Activated CD4-positive, CD25-positive, alpha-beta regulatory T cell treated with anti-CD3 and anti-CD28 coated beads, Interleukin-2, amount 50 U/mL, for 72 hours (primary cell): Measurements from ENCODE around the gene GOLGA6L9.
"Not testable (repeated sequence)": the region's sequence is repeated elsewhere in the genome, so short reads cannot be mapped to it uniquely, and the experiment has no call there.

Source experiments
- DNase-seq: peaks from one replicate; pipeline ENCODE4 v3.0.0; 2021

GOLGA6L9 gene

DNA sequence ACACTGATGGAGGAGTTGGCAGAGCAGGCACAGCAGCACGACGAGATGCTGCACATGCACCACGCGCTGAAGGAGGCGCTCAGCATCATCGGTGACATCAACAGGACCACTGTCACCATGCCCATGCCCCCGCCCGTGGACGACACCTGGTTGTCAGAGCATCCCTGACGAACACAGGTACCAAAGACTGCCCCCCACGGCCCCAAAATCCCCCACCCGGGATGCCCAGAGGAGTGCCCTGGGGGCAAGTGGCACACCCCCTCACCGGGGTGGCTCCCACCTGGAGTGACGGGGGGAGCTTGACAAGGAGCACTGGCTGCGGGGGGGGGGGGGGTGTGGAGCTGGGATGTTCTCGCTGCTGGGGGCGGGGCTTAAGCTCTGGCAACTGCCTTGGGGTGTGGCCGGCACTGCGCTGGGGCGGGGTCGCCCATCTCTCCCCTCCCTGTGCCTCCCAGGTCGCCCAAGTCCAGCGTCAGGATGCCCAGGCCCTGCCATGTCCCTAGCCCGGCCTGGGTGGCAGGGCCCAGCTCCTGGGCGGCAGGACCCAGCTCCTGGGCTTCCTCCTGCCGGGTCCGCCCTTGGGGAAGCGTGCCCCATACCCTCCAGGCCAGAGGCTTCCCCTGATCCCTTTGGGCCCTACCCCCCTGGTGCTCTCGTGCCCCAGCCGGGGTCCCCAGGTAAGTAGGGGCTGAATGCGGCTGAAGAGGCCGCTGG is 42.8 kb downstream of the GOLGA6L9 start:
- DNase-seq, result not testable (repeated sequence)

DNA sequence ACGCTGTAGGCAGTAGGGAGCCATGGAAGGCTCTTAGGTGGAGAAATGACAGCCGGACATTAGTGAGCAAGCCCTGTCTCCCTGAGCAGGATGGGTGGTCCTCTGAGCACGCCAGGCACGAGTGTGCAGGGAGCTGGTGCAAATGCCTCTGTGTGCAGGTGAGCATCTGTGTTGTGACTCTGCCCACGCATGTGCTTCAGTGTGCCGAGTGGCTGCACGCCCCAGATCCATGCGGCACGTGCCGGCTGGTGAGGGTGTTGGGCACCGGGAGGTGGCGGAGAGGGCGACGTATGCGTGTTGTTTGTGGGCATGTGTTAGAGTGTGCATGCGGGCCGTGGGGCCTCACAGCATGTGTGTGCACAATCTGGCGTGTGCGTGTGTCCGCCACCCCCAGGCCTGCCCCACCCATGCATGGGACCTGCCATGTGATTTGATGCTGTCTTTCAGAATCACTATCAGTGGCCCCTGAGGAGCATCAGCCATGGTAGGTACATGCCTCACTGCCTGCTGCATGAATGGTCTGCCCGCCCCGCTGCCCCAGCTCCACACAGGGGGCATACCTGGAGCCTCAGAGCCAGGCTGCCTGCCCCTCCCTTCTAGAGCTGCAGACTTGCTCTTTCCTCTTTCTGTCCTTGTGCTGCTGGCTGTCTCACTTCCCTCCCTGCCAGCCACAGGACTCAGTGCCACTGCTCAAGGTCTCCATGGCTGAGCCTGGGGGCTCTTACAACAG is 45.1 kb downstream of the GOLGA6L9 start:
- DNase-seq, result not testable (repeated sequence)

DNA sequence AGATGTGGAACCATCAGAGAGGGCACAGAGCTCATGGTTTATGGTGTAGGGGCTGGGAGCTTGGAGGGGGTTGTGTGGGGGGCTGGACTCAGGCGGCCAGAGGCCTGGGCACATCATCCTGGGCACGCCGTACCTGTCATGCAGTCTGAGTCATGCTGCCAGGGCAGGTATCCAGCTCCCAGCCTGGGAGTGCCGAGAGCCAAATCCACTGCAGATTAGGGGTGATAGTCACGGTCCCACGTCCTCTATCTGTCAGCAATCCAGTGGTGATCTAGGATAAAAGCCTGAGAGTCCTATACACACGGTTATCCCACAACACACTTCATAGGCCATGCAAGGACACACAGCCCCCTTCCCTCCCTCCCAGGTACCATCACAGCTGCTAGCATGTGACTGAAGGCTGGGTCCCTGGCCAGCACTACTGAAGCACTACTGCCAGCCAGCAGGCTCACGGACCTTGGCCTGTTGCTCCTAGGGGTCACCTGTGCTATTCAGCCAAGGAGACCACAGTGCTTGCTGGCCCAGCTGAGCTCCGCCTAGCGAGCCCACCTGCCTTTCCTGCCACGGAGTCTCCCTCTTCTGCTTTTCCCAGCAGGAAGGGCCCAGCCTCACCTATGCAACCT is 45.8 kb downstream of the GOLGA6L9 start:
- not testable (repeated sequence) for DNase-seq

DNA sequence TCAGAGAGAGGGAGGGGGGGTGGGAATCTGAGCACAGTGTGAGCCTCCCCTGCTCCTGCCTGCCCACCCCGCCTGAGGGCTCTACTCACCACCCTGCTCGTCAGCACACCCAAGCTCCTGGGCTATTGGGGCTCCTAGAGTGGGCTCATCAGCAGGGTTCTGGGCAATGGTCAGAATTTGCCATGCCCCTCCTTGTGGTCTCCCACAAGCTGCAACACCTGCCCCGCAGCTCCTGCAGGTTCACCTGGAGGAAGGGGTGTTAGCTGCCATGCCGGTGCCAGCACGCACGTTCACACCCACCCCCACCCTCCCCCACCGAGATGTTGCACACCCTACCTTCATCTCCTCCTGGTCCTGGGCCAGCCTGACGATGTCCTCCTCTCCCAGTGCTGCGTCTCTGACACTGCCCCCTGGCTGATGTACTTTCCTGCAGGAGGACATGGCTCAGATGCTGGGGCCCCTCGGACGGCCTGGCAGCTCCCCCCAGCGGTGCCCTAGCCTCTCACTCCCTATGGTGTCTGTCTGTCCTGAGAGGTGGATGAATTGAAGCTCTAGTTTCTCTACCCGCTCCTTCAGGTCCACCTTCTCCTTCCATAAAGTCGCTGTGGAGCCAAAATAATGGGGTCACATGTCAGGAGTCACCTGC is 47.2 kb downstream of the GOLGA6L9 start:
- DNase-seq, result not testable (repeated sequence)

DNA sequence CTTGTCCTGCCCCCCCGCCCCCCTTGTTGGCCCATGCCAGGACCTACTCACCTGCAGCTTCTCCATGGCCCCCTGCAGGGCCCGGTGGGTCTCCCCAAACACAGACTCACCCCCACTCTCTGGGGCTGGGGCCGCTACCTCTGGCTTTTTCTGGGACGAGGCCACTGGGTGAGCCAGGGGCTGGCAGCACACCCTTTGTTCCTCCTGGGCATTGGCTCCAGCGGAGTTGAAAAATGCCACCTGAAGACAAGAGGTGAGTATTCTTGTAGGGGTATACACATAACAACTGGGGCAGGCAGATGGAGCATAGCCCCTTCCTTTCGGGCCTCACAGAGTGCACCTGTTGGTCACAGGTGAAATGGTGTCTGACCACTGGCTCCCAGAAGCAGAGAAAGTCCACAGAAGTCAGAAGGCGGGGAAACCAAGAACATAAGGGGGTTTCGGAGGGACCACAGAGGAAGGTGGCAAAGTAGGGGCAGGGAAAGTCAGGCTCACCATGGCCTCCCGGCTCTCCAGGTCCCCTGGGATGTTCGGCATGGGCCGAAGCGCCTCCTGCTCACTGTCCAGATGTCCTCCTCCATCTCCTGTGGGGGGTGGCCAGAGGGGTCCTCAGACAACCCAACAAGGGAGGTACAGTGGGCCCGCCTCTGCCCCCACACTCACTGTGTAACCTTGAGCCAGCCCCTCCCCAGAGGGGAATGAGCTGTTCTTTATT is 47.9 kb downstream of the GOLGA6L9 start:
- not testable (repeated sequence) for DNase-seq
